IPS-15b (cell line): Measurements from ENCODE around the gene TRMT10A.
A peak's percentile ranks its signal among the peaks of the same experiment; 100 is the strongest.

ENCODE experiments used
- H3K27me3 ChIP-seq: one replicate; pipeline ENCODE4 v1.6.1; 2013; ENCODE audit warnings: low read length; ENCODE audit not compliant: control insufficient read depth, insufficient read depth
- H3K36me3 ChIP-seq: one replicate; pipeline ENCODE4 v1.6.1; 2013; ENCODE audit warnings: low read length; ENCODE audit not compliant: control insufficient read depth, insufficient read depth
- H3K4me1 ChIP-seq: one replicate; pipeline ENCODE4 v1.6.1; 2013; ENCODE audit warnings: mild to moderate bottlenecking, low read length; ENCODE audit not compliant: control insufficient read depth, insufficient read depth
- H3K4me3 ChIP-seq: one replicate; pipeline ENCODE4 v1.5.1; 2013; ENCODE audit warnings: low read depth, low read length
- H3K9ac ChIP-seq: one replicate; pipeline ENCODE4 v1.6.1; 2013; ENCODE audit warnings: low read depth, mild to moderate bottlenecking, low read length
- H3K9me3 ChIP-seq: one replicate; pipeline ENCODE4 v1.6.1; 2013; ENCODE audit warnings: mild to moderate bottlenecking, low read length; ENCODE audit not compliant: control insufficient read depth, insufficient read depth

TRMT10A gene, protein sequence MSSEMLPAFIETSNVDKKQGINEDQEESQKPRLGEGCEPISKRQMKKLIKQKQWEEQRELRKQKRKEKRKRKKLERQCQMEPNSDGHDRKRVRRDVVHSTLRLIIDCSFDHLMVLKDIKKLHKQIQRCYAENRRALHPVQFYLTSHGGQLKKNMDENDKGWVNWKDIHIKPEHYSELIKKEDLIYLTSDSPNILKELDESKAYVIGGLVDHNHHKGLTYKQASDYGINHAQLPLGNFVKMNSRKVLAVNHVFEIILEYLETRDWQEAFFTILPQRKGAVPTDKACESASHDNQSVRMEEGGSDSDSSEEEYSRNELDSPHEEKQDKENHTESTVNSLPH

DNA sequence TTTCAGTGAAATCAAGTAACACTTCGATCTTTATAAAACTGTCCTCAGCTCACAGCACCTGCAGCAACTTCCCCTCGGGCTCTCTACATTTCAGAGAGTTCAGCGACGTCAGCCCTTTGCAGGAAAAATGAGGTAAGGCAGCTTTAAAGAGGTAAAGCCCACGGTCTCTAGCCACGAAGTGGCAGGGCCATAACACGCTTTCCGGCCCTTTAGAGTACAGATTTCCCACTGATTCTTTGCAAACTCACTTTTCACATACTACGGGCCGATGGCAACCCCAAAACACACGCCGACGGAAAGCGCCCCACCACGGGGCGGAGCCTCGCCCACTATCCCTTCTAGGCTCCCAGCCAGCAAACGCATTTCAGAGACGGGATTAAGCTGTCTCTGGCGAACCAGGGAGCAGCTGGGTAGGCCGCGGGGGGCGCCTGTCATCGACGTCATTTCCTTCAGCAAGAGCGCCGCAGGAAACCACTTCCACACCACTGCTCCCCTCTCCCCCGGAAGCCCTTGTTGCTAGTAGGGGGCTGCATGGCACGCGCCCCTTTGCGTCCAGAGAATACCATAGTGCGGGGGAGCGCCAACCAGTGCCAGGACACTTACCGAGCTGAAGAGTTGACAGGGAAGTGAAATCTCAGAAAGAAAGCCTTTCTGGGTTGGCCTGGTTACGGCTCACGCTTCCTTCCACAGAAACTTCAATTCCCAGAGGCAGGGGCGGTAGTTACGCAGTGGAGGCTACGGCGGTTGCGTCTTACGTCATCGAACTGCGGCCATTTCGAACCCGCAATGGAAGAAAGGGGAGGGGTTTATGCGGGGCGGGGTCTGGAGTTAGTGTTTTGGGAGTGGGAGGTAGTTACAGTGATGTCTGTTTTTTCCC lies at the start of gene TRMT10A:
Gene TRMT10A (minus strand): TSS at position 730 of the 877 bp plus-strand sequence. CDS start 4,701 bp downstream, outside the sequence.
- Histone ChIP-seq H3K4me3 (peak within 1 kb of the TSS; percentile 98), H3K36me3 (no peaks in the 10 kb centered on the region), H3K27me3 (no peaks in the 10 kb centered on the region), H3K9me3 (no peaks in the 10 kb centered on the region), H3K9ac (peak within 1 kb of the TSS; percentile 87), H3K4me1 (no peaks in the 10 kb centered on the region)

DNA sequence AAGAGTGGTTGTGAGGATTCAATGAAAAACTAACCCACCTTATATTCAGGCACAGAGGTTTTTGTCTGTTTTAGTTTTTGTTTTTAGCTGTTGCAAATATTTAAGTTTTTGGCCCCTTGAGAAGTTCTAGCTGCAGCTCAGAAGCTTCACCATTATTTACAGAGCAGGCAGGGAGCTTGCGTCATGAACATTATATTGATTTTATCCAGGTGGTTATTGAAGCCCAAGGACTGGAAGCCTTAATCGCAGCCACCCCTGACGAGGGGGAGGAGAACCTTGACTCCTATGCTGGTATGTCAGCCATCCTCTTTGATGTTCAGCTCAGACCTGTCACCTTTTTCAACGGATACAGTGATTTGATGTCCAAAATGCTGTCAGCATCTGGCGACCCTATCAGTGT lies 48.9 kb upstream of the TRMT10A start:
- Histone ChIP-seq H3K9me3 (no peaks in the 10 kb centered on the region), H3K4me1 (no peaks in the 10 kb centered on the region), H3K4me3 (no peak overlapping the region), H3K9ac (no peak overlapping the region), H3K27me3 (no peaks in the 10 kb centered on the region), H3K36me3 (no peaks in the 10 kb centered on the region)

DNA sequence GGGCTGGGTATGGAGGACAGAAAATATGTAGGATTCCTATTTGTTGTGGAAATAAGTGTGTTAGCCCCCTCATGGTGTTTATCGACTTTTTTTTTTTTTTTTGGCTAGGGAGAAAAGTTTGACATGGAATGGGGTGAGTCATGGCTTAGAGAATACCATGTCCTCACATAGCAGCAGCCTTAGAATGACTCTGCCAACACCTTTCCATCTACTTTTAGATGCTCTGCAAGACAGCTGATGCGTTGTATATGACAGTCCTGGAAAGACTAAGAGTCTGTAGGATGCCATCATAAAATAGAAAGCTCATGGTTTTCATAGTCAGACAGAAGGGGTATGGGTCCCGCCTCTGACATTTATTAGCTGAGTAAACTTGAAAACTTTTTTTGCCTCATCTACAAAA lies 48.4 kb upstream of the TRMT10A start:
- H3K9me3 ChIP-seq: no peaks in the 10 kb centered on the region
- H3K36me3 ChIP-seq: no peaks in the 10 kb centered on the region
- H3K9ac ChIP-seq: no peak overlapping the region
- H3K27me3 ChIP-seq: no peaks in the 10 kb centered on the region
- H3K4me1 ChIP-seq: no peaks in the 10 kb centered on the region
- no peak overlapping the region for H3K4me3 ChIP-seq

DNA sequence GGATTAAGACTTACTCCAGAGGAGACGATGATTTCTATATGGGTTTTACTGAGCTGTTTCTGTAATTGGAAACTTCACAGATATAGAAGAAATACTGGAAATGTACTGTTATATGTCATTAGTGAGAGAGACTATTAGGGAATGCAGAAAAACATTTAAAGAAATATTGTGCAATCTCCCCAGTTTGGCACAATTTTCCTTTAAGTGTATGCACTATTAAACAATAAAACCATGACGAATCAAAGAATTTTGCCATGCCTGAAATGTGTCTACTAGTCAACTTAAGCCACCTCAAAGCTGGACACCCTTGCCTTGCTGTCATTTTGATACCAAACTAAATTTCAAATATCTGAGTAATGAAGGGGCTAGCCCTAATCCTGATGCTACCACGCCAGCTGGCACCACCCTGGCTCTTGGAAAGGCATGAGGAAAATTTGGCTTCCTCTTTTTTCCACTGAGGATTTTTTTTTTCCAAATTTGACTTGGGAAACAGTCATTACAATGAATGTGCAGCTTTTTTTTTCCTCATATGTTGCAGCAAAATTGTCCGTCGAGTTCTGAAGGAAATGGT lies 46.9 kb upstream of the TRMT10A start:
- Histone ChIP-seq H3K4me3 (no peak overlapping the region), H3K27me3 (no peaks in the 10 kb centered on the region), H3K4me1 (no peaks in the 10 kb centered on the region), H3K9ac (no peak overlapping the region), H3K36me3 (no peaks in the 10 kb centered on the region), H3K9me3 (no peaks in the 10 kb centered on the region)

DNA sequence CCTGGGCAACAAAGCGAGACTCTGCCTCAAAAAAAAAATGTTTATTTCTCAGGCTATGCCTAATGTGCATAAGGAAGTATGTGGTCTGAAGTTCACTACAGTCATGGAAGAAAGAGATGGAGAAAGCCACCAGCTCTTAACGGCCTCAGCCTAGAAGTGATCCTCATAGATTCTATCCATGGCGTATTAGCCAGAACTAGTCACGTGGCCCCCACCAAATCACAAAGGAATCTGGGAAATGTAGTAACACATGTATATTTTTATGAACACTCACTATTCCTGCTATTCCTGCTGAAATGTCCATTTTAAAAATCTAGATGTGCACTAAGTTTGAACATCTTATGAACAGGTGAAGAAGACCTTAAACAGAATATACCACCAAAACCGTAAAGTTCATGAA lies 44.6 kb upstream of the TRMT10A start:
- Histone ChIP-seq H3K27me3 (no peaks in the 10 kb centered on the region), H3K4me3 (no peak overlapping the region), H3K4me1 (no peaks in the 10 kb centered on the region), H3K9me3 (no peaks in the 10 kb centered on the region), H3K9ac (no peak overlapping the region), H3K36me3 (no peaks in the 10 kb centered on the region)

DNA sequence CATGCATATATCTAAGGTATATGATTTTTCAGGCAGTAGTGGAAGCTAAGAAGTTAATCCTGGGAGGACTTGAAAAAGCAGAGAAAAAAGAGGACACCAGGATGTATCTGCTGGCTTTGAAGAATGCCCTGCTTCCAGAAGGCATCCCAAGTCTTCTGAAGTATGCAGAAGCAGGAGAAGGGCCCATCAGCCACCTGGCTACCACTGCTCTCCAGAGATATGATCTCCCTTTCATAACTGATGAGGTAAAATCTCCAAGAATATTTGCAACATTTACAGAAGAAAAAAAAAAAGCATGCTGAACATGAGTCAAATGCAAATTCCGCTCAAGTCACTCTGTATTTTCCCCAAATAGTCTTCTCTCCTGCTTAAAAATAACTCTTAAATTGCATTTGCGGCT lies 42.9 kb upstream of the TRMT10A start:
- Histone ChIP-seq H3K4me3 (no peak overlapping the region), H3K27me3 (no peaks in the 10 kb centered on the region), H3K4me1 (no peaks in the 10 kb centered on the region), H3K9ac (no peak overlapping the region), H3K36me3 (no peaks in the 10 kb centered on the region), H3K9me3 (no peaks in the 10 kb centered on the region)

DNA sequence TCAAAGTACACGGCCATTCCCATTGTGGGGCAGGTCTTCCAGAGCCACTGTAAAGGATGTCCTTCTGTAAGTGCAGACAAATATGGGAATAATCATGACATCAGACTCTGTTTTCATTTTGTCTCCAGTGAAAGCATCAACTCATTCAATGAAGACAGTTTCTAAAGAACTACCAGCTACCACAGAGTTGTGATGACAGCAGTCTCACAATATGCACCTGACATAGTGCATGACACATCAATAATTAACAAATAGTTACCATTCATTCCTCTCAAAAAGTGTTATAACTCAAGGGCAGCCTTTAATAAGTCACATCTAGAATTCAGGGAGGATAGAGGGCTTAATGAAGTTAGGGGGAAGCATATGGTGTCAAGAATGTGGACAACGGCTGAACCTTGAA lies 31.0 kb upstream of the TRMT10A start:
- Histone ChIP-seq H3K4me1 (no peaks in the 10 kb centered on the region), H3K9me3 (no peaks in the 10 kb centered on the region), H3K27me3 (no peaks in the 10 kb centered on the region), H3K4me3 (no peak overlapping the region), H3K9ac (no peak overlapping the region), H3K36me3 (no peaks in the 10 kb centered on the region)

DNA sequence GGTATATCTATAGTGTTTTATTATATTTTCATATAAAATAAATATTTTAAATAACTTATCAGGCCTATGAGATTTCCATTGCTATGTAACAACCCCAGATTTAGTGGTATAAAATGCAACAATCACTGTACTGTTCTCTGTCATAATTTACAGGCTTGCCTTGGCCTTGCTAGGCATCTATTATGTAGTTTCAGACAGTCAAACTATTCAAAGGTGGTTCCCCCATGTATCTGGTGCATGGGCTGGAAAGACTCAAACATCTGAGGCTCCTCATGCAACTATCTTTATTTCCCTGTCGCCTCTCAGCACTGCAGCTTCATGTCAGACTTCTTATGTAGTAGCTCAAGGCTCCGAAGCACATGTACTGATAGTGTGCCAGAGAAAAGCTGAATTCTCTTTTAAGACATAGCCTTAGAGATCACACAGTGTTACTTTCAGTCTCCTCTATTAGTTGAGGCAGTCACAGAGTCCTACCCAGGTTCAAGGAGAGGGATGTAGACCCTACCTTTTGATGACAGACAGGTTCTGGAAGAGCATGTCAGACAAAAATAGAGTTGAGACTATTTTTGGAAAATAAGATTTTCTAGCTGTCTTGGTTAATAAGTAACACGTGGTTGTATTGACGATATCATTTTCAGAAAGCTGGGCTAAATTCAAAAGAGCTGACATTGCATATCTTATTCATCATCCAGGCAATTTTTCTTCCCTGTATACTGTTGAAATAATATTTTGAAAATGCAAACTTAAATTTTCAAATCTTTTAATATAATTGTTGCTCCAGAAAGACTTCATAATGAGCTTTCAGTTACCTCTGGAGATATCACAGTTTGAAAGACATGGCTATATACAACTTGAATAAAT lies 30.2 kb upstream of the TRMT10A start:
- H3K9me3 ChIP-seq: no peaks in the 10 kb centered on the region
- H3K27me3 ChIP-seq: no peaks in the 10 kb centered on the region
- no peaks in the 10 kb centered on the region for H3K4me1 ChIP-seq
- no peaks in the 10 kb centered on the region for H3K36me3 ChIP-seq
- no peak overlapping the region for H3K9ac ChIP-seq
- H3K4me3 ChIP-seq: no peak overlapping the region

DNA sequence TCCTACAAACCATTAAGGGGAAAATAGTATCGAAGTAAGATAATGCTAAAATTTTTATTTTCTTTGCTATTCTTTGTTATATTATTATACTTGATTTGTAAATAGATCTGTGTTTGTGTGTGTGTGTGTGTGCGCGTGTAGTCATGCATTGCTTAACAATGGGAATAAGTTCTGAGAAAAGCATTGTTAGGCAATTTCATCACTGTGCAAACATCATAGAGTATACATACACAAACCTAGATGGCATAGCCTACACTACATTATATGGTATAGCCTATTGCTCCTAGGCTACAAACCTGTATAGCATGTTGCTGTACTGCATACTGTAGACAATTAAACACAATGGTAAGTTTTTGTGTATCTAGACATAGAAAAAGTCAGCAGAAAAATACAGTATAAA lies 27.9 kb upstream of the TRMT10A start:
- H3K27me3 ChIP-seq: no peaks in the 10 kb centered on the region
- H3K9me3 ChIP-seq: no peaks in the 10 kb centered on the region
- H3K9ac ChIP-seq: no peak overlapping the region
- no peak overlapping the region for H3K4me3 ChIP-seq
- H3K36me3 ChIP-seq: no peaks in the 10 kb centered on the region
- H3K4me1 ChIP-seq: no peaks in the 10 kb centered on the region

DNA sequence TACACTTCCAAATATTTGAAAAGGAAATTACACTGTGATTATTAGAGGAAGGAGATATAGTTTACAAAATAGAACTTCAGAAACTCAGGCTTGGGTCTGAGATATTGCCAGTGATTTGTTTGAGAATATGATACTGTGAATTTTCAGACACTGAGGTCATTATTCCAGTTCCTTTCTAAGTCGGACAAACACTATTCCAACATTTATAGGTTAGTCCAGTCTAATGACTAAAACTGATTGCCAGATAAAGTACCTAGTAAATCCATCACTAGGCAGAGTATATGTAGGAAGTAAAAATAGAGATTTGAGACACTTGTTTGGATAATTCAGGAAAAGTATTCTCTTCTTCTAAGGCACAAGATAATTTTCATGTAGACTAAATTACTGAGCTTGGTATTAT lies 24.0 kb upstream of the TRMT10A start:
- no peak overlapping the region for H3K4me3 ChIP-seq
- no peak overlapping the region for H3K9ac ChIP-seq
- no peaks in the 10 kb centered on the region for H3K36me3 ChIP-seq

DNA sequence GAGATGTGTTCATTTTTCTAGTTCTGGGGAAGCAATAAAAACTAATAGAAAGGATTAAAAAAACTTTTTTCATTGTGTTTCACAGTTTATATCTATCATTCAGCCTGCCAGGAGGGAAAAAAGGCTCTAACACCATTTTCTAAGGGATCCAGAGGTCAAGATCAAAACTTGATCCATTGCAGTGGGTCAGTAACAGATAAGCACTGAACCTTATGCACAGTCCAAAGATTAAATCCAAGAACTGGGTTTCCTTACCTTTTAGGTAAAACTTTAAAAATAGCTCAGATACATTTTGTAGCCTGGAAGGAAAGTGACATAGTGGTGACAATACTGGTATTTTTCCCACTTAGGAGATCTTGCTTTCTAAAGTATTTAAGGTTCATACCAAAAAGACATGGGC lies 23.5 kb upstream of the TRMT10A start:
- no peak overlapping the region for H3K4me3 ChIP-seq
- H3K9ac ChIP-seq: no peak overlapping the region
- no peaks in the 10 kb centered on the region for H3K36me3 ChIP-seq
- no peaks in the 10 kb centered on the region for H3K4me1 ChIP-seq
- no peaks in the 10 kb centered on the region for H3K27me3 ChIP-seq
- no peaks in the 10 kb centered on the region for H3K9me3 ChIP-seq

More for the DNA sequence above, 24.0 kb upstream of the TRMT10A start:
- Histone ChIP-seq H3K27me3 (no peaks in the 10 kb centered on the region), H3K4me1 (no peaks in the 10 kb centered on the region), H3K9me3 (no peaks in the 10 kb centered on the region)
